Measurements from ENCODE around the gene GNAQ. TPM values are rescaled to one million over a fixed set of nuclear protein-coding genes. Genes with fewer than 3 reads are reported as not detected.

Gene GNAQ
- total and polyA plus RNA-seq, 2 of the 13 experiments (the other 11 are each of a cell fraction or from before 2014, with no cell fraction given), result 16.5 to 17.7 TPM

DNA sequence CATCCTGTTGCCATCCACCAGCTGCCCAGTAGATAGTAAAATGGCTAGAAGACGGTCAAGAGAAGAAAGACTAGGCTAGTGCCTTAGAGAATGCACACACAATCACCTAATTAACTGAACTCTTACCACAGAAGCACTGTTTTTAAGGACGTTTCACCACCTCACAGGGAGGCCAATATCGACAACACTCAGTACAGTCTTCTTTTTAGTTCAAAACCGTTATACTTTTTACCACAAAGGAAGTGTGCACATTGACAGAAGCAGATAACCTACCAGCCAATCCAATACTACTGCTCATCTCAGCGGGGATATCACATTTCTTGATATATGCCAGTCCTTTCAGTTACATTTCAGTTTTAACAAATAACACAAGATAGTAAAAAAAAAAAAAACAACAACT, 122.3 kb downstream of the GNAQ start:
- Histone ChIP-seq H2AFZ (ENCODE audit: low read length) (no peak overlapping the region), H3K9ac (ENCODE audit: insufficient read depth, low read depth, low read length) (no peak overlapping the region), H3K79me2 (ENCODE audit: insufficient read depth, low read length) (no peaks in the 10 kb centered on the region), H3K27ac (ENCODE audit: extremely low read length, insufficient read depth, low read length) (no peak overlapping the region), H3K4me1 (ENCODE audit: insufficient read depth, low read length) (no peaks in the 10 kb centered on the region), H4K20me1 (ENCODE audit: insufficient read depth, low read length) (no peaks in the 10 kb centered on the region), H3K4me2 (ENCODE audit: low read depth, low read length) (no peak overlapping the region), H3K36me3 (replicated peaks in 1 of 2; ENCODE audit: control insufficient read depth in 1 of 2, insufficient read depth in 2 of 2, low read length in 2 of 2) (no peaks in the 10 kb centered on the region; a peak in 1 of 5 replicates), H3K4me3 (replicated peaks in 1 of 3; ENCODE audit: insufficient read depth in 1 of 3, low read depth in 2 of 3, low read length in 3 of 3) (no peak overlapping the region), H3K27me3 (ENCODE audit: control insufficient read depth in 1 of 2, insufficient read depth in 2 of 2, low read length in 2 of 2) (no peaks in the 10 kb centered on the region), H3K9me3 (ENCODE audit: low read length) (no peaks in the 10 kb centered on the region)
- in situ Hi-C loops (cut with HindIII; ENCODE audit: extremely low pct_ligation_motif_present, low pct_unique_long_range_greater_than_20kb) (no loop called here), intact Hi-C loops (cut with micrococcal nuclease; ENCODE audit: unreplicated experiment) (no loop called here)
- TF ChIP-seq ZNF720 (CRISPR knock-in tag; IDR thresholded peaks at IDR 0.05), result no peak
- no peak for TF ChIP-seq REPIN1 (CRISPR knock-in tag; IDR thresholded peaks at IDR 0.05; ENCODE audit: borderline replicate concordance, low read depth)
- TF ChIP-seq HNRNPH1 (optimal IDR thresholded peaks at IDR 0.05; ENCODE audit: low read depth, low read length), result no peak
- TF ChIP-seq HES4 (CRISPR knock-in tag; IDR thresholded peaks at IDR 0.05; ENCODE audit: borderline replicate concordance), result no peak
- TF ChIP-seq, protein P1, sequence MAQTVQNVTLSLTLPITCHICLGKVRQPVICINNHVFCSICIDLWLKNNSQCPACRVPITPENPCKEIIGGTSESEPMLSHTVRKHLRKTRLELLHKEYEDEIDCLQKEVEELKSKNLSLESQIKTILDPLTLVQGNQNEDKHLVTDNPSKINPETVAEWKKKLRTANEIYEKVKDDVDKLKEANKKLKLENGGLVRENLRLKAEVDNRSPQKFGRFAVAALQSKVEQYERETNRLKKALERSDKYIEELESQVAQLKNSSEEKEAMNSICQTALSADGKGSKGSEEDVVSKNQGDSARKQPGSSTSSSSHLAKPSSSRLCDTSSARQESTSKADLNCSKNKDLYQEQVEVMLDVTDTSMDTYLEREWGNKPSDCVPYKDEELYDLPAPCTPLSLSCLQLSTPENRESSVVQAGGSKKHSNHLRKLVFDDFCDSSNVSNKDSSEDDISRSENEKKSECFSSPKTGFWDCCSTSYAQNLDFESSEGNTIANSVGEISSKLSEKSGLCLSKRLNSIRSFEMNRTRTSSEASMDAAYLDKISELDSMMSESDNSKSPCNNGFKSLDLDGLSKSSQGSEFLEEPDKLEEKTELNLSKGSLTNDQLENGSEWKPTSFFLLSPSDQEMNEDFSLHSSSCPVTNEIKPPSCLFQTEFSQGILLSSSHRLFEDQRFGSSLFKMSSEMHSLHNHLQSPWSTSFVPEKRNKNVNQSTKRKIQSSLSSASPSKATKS (CRISPR knock-in tag; IDR thresholded peaks at IDR 0.05), result no peak
- TF ChIP-seq ZMYM2 (CRISPR knock-in tag; IDR thresholded peaks at IDR 0.05), result no peak
- TF ChIP-seq, protein P2, sequence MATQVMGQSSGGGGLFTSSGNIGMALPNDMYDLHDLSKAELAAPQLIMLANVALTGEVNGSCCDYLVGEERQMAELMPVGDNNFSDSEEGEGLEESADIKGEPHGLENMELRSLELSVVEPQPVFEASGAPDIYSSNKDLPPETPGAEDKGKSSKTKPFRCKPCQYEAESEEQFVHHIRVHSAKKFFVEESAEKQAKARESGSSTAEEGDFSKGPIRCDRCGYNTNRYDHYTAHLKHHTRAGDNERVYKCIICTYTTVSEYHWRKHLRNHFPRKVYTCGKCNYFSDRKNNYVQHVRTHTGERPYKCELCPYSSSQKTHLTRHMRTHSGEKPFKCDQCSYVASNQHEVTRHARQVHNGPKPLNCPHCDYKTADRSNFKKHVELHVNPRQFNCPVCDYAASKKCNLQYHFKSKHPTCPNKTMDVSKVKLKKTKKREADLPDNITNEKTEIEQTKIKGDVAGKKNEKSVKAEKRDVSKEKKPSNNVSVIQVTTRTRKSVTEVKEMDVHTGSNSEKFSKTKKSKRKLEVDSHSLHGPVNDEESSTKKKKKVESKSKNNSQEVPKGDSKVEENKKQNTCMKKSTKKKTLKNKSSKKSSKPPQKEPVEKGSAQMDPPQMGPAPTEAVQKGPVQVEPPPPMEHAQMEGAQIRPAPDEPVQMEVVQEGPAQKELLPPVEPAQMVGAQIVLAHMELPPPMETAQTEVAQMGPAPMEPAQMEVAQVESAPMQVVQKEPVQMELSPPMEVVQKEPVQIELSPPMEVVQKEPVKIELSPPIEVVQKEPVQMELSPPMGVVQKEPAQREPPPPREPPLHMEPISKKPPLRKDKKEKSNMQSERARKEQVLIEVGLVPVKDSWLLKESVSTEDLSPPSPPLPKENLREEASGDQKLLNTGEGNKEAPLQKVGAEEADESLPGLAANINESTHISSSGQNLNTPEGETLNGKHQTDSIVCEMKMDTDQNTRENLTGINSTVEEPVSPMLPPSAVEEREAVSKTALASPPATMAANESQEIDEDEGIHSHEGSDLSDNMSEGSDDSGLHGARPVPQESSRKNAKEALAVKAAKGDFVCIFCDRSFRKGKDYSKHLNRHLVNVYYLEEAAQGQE (IDR thresholded peaks at IDR 0.05; ENCODE audit: borderline replicate concordance in 1 of 2, low read depth in 1 of 2, low read length in 2 of 2), result no peak
- TF ChIP-seq ZSCAN29 (CRISPR knock-in tag; conservative IDR thresholded peaks at IDR 0.05), result no peak
- no peak for TF ChIP-seq MXD4 (CRISPR knock-in tag; IDR thresholded peaks at IDR 0.05)
- CTCF ChIA-PET (ENCODE audit: low intra/inter-chr PET ratio, low total read pairs), result no interaction called here
- FAIRE-seq, result no peak
- DNase-seq (ENCODE audit: low spot score), result no peak
- BruUV-seq (replicated peaks), result no TSS peak
- no peak for ATAC-seq
- POLR2A ChIA-PET, result no interaction called here
- 98% methylated on average over 5 of the region's 5 CpGs for WGBS (ENCODE audit: low lambda C conversion rate)

All from HepG2 (cell line).